Retina (tissue), 1 donor: ENCODE data around the gene BOK.
"Not testable (repeated sequence)": the region's sequence is repeated elsewhere in the genome, so short reads cannot be mapped to it uniquely, and the experiment has no call there.

ENCODE experiments used
- DNase-seq: peaks from one replicate; pipeline ENCODE4 v3.0.0-alpha.2; 2016

BOK gene

GRCh38 chr2:241559323-241560161 is 997 bp downstream of the BOK start:
- DNase-seq = peak; percentile 82

GRCh38 chr2:241560162-241560882 is 1.8 kb downstream of the BOK start:
- no peak for DNase-seq

DNA sequence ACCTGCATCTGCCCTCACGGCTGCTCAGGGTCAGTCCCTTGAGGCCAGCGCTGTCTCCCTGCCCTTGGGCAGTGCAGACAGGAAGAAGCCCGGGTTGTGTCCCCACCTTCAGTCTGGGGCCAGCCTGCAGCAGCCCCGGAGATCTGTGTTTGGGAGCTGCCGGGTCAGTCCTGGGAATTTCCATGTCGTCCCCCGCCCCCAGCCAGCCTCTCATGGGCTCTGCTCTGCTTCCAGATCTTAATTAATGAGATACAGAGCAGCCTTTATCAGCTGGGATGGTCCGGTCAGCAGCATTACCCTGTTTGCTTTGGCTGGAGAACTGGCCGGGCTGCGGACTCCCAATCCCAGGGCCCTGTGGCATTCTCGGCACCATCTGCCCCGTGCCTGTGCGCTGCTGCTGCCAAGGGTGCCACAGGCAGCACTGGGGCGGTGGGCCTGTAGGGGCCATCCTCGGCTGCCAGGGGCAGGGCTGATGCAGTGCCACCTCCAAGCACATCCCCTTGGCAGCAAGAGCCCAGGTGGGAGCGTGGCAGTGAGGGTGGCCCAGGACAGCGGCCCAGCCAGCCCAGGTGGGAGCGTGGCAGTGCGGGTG is 2.4 kb downstream of the BOK start:
- DNase-seq = no peak

GRCh38 chr2:241561832-241562231 is 3.3 kb downstream of the BOK start:
- no peak for DNase-seq

GRCh38 chr2:241562269-241562891 is 3.8 kb downstream of the BOK start:
- no peak for DNase-seq

DNA sequence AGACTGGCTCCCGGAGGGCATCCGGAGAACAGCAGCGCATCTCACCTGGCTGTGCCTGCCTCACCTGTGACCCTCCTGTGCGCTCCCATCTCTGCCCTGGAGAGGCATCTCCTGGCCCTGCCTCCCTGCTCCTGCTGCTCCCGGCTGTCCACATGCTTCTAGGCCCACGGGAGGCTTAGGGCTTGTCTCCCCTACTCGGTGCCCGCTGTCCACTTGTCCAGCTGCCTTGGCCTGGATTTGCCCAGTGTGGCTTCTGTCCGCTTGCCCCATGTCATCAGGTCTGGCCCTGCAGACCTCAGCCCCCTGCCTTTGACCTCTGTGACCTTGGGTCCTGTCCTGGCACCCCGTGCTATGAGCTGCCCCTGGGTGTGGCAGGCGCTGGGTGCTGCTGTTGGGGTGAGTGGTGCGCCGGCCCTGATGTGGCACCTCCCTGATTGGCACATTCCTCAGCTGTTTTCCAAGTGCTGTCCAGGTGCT is 4.5 kb downstream of the BOK start:
- no peak for DNase-seq

GRCh38 chr2:241563571-241563980 is 5.0 kb downstream of the BOK start:
- no peak for DNase-seq

- DNase-seq = no peak
These were observed 5.5 kb downstream of the BOK start for GRCh38 chr2:241563981-241564595.

DNA sequence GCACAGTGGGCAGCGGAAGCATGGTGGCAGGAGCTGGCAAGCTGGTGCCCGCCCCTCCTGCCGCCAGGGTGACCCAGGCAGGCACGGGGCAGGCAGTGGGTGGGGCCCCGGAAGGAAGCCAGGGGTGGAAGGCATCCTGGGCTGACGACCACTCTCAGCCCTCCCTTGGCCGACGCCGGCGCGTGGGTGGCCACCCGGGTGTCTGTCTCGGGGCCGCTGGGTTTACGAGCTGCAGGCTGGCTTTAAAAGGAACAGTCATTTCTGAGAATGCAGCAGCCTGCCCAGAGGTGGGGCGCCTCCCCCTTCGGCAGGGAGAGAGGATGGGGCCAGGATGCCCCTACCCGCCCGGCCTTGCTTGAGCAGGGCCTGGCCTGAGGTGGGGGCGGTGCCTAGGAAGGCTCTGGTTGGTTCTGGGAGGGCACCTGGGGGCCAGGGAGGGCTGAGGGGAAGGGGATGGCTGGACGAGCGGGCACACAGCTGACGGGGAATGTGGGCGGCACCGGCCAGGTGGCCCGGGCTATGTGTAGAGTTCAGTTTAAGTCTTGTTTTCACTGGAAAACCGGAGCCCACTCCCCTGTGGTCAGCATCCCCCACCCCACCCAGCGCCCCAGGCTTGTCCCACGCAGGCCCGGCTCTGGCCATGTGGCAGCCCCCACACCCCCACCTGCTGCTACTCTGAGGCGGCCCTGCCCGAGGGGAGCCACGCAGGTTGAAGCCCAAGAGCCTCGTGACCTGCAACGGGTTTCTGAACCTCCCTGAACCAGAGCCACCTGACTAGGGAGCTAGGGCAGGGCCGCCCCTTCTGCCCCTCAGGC is 6.3 kb downstream of the BOK start:
- DNase-seq = no peak

DNA sequence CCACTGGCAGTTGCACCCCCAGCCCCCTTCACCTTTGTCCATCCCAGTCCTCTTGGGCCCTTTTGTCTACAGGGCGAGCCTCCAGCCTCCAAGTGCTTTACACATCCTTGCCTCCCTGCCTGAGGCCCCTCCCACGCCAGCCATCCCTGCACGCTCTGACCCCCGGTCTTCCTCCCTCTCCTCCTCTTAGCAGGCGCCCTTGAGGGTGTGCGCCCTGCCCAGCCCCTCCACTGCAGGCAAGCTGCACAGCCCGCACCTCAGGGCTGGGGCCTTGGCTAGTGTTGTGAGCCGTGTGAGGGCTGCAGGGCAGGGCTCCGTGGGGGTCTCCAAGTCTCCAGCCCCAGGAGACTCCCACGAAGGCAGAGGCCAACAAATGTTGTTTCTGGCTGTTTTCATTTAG is 6.9 kb downstream of the BOK start:
- DNase-seq = no peak

DNA sequence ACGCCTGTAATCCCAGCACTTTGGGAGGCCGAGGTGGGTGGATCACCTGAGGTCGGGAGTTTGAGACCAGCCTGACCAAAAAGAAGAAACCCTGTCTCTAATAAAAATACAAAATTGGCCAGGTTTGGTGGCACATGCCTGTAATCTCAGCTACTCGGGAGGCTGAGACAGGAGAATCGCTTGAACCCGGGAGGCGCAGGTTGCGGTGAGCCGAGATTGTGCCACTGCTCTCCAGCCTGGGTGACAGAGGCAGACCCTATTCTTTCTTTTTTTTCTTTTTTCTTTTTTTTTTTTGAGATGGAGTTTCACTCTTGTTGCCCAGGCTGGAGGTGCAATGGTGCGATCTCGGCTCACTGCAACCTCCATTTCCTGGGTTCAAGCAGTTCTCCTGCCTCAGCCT is 7.5 kb downstream of the BOK start:
- DNase-seq = not testable (repeated sequence)

GRCh38 chr2:241566468-241566867 is 7.9 kb downstream of the BOK start:
- DNase-seq = no peak

DNA sequence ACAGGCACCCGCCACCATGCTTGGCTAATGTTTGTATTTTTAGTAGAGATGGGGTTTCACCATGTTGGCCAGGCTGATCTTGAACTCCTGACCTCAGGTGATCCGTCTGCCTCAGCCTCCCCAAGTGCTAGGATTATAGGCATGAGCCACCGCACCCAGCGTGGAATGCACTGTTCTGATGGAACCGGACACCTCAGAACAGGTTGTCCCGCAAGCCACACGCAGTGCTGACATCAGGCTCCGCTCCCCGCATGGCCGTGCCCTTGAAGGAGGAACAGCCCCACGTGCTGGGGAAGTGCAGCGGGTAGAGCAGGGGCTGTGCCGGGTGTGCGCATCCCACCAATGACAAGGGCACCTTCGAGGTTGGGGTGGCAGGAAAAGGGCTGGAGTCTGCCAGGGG is 8.7 kb downstream of the BOK start:
- DNase-seq = not testable (repeated sequence)

GRCh38 chr2:241567776-241568175 is 9.2 kb downstream of the BOK start:
- no peak for DNase-seq

DNA sequence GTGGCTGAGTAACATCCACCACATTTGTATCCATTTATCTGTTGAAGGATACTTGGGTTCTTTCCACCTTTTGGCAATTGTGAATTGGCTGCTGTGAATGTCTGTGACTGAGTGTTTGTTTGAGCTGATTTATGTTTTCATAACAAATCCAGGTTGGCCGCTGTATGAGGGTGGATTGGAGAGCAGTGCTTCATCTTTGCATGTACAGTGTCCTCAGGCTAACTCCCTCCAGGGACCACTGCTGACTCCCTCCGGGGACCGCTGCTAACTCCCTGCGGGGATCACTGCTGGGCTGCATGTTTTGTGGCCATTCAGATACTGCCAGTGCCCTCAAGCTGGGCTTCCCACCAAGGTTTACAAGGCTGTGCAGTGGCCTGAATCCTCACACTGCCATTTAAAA is 10.2 kb downstream of the BOK start:
- no peak for DNase-seq

- no peak for DNase-seq
These were observed 11.3 kb downstream of the BOK start for GRCh38 chr2:241569831-241570281.

DNA sequence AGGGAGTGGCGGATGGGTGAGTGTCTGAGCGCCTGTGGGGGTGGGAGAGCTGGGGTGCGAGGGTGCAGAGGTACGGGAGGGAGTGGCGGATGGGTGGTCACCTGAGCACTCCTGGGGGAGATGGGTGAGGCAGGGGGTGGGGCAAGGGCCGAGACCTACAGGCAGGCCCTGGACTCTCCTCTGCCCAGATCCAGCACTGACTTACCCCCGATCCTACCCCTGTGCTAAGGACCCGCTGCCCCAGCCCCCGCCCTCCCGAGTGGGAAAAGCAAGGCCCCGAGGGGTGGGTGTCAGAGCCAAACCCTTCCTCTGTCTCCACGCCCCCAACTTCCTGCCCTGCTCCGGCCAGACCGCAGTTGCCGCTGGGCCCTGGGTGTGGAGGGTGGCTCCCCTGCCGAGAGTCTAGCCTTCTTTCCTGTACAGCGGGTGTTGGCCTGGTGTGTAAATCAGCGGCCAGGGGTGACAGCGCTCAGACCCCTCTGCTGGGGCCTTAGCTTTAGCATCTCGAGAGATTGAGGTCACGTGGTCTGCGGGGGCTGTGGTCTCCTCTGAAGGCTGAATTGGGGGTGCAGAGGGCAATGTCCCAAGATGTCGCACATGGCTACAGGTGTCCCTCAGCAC is 12.5 kb downstream of the BOK start:
- no peak for DNase-seq

DNA sequence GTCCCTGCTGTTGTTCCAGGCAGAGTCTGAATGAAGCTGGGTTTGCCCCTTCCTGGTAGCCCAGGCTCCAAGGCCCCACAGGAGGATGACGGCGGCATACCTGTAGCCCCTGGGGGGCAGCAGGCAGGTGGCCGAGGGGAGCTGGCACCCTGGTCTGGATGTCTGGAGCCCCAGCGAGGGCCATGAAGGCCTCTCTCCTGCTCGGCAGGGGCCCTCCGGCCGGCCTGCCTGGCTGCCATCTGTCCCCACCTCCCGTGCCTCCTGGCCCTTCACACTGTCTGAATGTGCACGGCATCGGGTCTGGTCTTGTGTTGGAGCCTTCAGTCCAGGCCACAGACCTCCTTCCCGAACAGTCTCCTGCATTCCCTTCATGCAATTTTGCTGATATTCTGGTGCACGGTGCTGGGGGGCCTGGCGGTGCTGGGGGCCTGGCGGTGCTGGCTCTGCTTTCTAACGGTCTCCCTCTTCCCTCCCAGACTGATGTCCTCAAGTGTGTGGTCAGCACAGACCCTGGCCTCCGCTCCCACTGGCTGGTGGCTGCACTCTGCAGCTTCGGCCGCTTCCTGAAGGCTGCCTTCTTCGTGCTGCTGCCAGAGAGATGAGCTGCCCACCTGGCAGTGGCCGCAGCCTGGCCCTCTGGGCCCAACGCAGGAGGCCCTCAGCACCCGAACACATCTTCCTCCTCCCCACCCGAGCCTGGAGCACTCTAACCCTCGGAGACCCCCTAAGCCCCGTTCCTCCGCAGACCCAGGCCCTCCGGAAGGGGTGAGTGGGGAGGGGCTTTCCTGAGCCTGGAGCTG is 13.5 kb downstream of the BOK start:
- no peak for DNase-seq

DNA sequence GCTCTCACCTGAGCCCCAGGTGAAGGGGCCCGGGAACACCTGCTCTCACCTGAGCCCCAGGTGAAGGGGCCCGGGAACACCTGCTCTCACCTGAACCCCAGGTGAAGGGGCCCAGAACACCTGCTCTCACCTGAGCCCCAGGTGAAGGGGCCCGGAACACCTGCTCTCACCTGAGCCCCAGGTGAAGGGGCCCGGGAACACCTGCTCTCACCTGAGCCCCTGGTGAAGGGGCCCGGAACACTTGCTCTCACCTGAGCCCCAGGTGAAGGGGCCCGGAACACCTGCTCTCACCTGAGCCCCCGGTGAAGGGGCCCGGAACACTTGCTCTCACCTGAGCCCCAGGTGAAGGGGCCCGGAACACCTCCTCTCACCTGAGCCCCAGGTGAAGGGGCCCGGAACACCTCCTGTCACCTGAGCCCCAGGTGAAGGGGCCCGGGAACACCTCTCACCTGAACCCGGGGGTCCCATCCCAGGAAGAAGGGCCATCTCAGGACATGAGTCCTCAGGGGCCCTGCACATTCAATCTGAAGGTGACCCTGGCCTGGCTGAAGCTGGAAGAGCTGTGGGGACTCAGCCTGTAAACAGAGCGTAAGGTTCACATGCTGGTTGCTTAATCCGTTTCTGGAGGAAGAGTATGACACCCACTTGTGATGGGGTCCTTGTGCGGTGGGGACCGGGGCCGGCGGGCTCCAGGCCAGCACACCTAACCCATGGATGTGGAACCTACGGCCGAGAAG is 14.5 kb downstream of the BOK start:
- not testable (repeated sequence) for DNase-seq

DNA sequence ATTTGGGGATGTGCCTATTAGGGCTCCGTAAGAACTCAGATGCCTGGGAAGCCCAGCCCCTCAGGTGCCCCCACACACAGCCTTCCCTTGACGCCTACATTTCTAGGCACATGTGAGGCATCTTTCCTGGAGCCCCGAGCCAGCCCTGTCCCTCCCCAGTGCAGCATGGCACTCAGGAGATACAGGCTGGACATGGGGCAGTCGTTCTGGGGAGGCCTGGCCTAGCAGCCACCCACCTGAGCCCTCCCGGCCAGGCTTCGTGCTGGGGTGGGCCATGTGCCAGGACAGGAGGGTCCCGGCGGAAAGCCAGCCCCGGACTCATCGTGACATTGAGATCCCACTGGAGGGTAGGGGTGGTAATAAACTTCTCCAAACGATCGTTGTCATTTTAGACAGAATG is 15.2 kb downstream of the BOK start:
- DNase-seq = no peak
